HuH-7.5 (cell line): ENCODE measurements around the gene ACSL1.
"Not testable (repeated sequence)": the region's sequence is repeated elsewhere in the genome, so short reads cannot be mapped to it uniquely, and the experiment has no call there.

Source experiments
- DNase-seq: peaks from one replicate; pipeline ENCODE4 v3.0.0; 2011; ENCODE audit warnings: low spot score

The ACSL1 gene

GRCh38 chr4:184843984-184844554, 18.3 kb upstream of the ACSL1 start:
- no peak for DNase-seq

- DNase-seq = not testable (repeated sequence)
Measured at GRCh38 chr4:184839075-184839399, 13.3 kb upstream of the ACSL1 start.

- no peak for DNase-seq
Measured at GRCh38 chr4:184838249-184839074, 12.7 kb upstream of the ACSL1 start.

- no peak for DNase-seq
Measured at GRCh38 chr4:184836613-184837012, 10.8 kb upstream of the ACSL1 start.

GRCh38 chr4:184833046-184833838, 7.5 kb upstream of the ACSL1 start:
- no peak for DNase-seq

- DNase-seq = no peak
Measured at GRCh38 chr4:184831153-184831552, 5.4 kb upstream of the ACSL1 start.

- no peak for DNase-seq
Measured at GRCh38 chr4:184826691-184827270, 1.0 kb upstream of the ACSL1 start.

GRCh38 chr4:184825141-184825895, 450 bp downstream of the ACSL1 start:
- no peak for DNase-seq

- DNase-seq = no peak
Measured at GRCh38 chr4:184824776-184825084, 1.0 kb downstream of the ACSL1 start.

GRCh38 chr4:184824081-184824775, 1.5 kb downstream of the ACSL1 start:
- DNase-seq = no peak

- DNase-seq = no peak
Measured at GRCh38 chr4:184823014-184823413, 2.8 kb downstream of the ACSL1 start.

GRCh38 chr4:184822356-184822755, 3.4 kb downstream of the ACSL1 start:
- DNase-seq = no peak

GRCh38 chr4:184821242-184821641, 4.5 kb downstream of the ACSL1 start:
- DNase-seq = no peak

- DNase-seq = no peak
Measured at GRCh38 chr4:184819786-184820185, 6.0 kb downstream of the ACSL1 start.

- DNase-seq = no peak
Measured at GRCh38 chr4:184818216-184818564, 7.6 kb downstream of the ACSL1 start.

- DNase-seq = no peak
Measured at GRCh38 chr4:184817494-184818215, 8.1 kb downstream of the ACSL1 start.

GRCh38 chr4:184816962-184817361, 8.8 kb downstream of the ACSL1 start:
- DNase-seq = no peak

GRCh38 chr4:184815046-184815877, 10.5 kb downstream of the ACSL1 start:
- no peak for DNase-seq

- DNase-seq = no peak
Measured at GRCh38 chr4:184814686-184815045, 11.1 kb downstream of the ACSL1 start.

GRCh38 chr4:184812651-184813181, 13.1 kb downstream of the ACSL1 start:
- no peak for DNase-seq
